Upper lobe of left lung (tissue), 6 donors: ENCODE measurements around the gene PRR23C. TPM values are rescaled to one million over a fixed set of nuclear protein-coding genes. Genes with fewer than 3 reads are reported as not detected.
A peak's percentile ranks its signal among the peaks of the same experiment; 100 is the strongest.

Experiments used
- ATAC-seq, 2 donors: fragments of 200-7000 bp; cut with Tn5 transposase; one replicate each; pipeline ENCODE4 v1.9.1; 2022; ENCODE audit warnings: mild to moderate bottlenecking in 2 of 2, moderate library complexity in 2 of 2; ENCODE audit not compliant: low FRiP score in 2 of 2
- DNase-seq, 2 donors: peaks; one replicate each; pipeline ENCODE4 v3.0.0-alpha.2; 2019 to 2020
- H3K27ac ChIP-seq, 4 donors: fragments of 200-600 bp; sonication (generic); one replicate each; pipeline ENCODE4 v1.5.1; 2016 to 2019
- H3K27me3 ChIP-seq, 4 donors: fragments of 200-600 bp; sonication (generic); one replicate each; pipeline ENCODE4 v1.5.1; 2017 to 2019
- H3K36me3 ChIP-seq, 4 donors: fragments of 200-600 bp; sonication (generic); one replicate each; pipeline ENCODE4 v1.5.1; 2016 to 2019
- H3K4me1 ChIP-seq, 4 donors: fragments of 200-600 bp; sonication (generic); one replicate each; pipeline ENCODE4 v1.5.1; 2018 to 2019
- H3K4me3 ChIP-seq, 4 donors: fragments of 200-600 bp; sonication (generic); one replicate each; pipeline ENCODE4 v1.5.1; 2017 to 2019; ENCODE audit warnings: mild to moderate bottlenecking in 2 of 4, moderate library complexity in 1 of 4
- H3K9me3 ChIP-seq, 4 donors: fragments of 200-600 bp; sonication (generic); one replicate each; pipeline ENCODE4 v1.5.1; 2018 to 2019
- EP300 ChIP-seq, 4 donors: sonication (generic); formaldehyde crosslinking; IDR thresholded peaks; one replicate each; pipeline ENCODE4 v1.5.1; 2017; ENCODE audit warnings: antibody characterized with exemption in 4 of 4, control low read depth in 2 of 4
- POLR2A ChIP-seq, 4 donors: fragments of 450-650 bp; IDR thresholded peaks; one replicate each; pipeline ENCODE4 v1.5.1; 2016 to 2017; ENCODE audit warnings: antibody characterized with exemption in 4 of 4, mild to moderate bottlenecking in 2 of 4
- POLR2AphosphoS5 ChIP-seq, 2 donors: sonication (generic); formaldehyde crosslinking; IDR thresholded peaks; one replicate each; pipeline ENCODE4 v1.5.1; 2017; ENCODE audit warnings: antibody characterized with exemption in 2 of 2
- WGBS, 2 donors: methylation state at CpG; one replicate each; pipeline ENCODE4 v1.1.5; 2017 to 2018; 5-methylcytosine and 5-hydroxymethylcytosine counted together
- total RNA-seq, 6 donors: library from RNA; depleted of rRNA in 4 of 6; stranded (reverse); fragments of >200 nt in 4 of 6; gene quantifications; one replicate each; pipeline versions ENCODE4 v1.1.0 to v1.2.1, GENCODE V29; 2016 to 2021
- TF ChIP-seq, protein P1 (sequence below), 6 experiments: fragments of 450-650 bp in 4 of 6; fragments of 200-600 bp in 2 of 6; sonication (generic) in 2 of 6; IDR thresholded peaks; one replicate each; pipeline ENCODE4 v1.5.1; 2016 to 2019; ENCODE audit warnings: antibody characterized with exemption in 6 of 6
- donor health status: DM: no; HTN: no; CAD: no; lungs with moderate emphysema.
- donor health status: DM: no; HTN: yes; CAD: no; lungs with severe emphysema.

Gene PRR23C
- total RNA-seq, 6 donors from 2014 or later = not detected

DNA sequence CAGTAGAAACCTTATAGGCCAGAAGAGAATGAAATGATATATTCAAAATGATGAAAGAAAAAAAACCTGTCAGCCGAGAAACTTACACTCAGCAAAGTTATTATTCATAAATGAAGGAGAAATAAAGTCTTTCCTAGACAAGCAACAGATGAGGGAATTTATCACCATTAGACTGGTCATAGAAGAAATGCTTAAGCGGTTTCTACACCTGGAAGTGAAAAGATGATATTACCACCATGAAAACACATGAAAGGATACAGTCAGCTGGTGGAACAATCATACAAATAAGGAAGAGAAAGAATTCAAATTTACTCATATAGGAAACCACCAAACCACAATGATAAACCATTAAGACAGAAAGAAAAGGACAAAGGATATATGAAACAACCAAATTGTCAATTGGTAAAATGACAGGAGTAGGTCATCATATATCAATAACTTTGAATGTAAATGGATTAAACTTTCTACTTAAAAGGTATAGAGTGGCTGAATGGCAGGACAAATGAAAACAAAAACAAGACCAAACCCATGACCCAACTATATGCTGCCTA is 29.9 kb upstream of the PRR23C start:
- Histone ChIP-seq H3K27ac (no peak overlapping the region), H3K4me1 (no peaks in the 10 kb centered on the region), H3K27me3 (no peaks in the 10 kb centered on the region), H3K4me3 (no peak overlapping the region), H3K9me3 (peaks cover 7 to 12% (median 11%) of the 10 kb centered on the region in 4 donors), H3K36me3 (no peaks in the 10 kb centered on the region)
- TF ChIP-seq, protein P1, sequence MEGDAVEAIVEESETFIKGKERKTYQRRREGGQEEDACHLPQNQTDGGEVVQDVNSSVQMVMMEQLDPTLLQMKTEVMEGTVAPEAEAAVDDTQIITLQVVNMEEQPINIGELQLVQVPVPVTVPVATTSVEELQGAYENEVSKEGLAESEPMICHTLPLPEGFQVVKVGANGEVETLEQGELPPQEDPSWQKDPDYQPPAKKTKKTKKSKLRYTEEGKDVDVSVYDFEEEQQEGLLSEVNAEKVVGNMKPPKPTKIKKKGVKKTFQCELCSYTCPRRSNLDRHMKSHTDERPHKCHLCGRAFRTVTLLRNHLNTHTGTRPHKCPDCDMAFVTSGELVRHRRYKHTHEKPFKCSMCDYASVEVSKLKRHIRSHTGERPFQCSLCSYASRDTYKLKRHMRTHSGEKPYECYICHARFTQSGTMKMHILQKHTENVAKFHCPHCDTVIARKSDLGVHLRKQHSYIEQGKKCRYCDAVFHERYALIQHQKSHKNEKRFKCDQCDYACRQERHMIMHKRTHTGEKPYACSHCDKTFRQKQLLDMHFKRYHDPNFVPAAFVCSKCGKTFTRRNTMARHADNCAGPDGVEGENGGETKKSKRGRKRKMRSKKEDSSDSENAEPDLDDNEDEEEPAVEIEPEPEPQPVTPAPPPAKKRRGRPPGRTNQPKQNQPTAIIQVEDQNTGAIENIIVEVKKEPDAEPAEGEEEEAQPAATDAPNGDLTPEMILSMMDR (IDR thresholded peaks at IDR 0.05) = no peak
- no peak for TF ChIP-seq POLR2AphosphoS5 (IDR thresholded peaks at IDR 0.05)
- no peak for TF ChIP-seq EP300 (IDR thresholded peaks at IDR 0.05)
- TF ChIP-seq POLR2A (IDR thresholded peaks at IDR 0.05) = no peak
- no peak for DNase-seq
- 80 to 89% methylated on average over 2 of the region's 2 CpGs for WGBS, 2 donors
- ATAC-seq = no peak

DNA sequence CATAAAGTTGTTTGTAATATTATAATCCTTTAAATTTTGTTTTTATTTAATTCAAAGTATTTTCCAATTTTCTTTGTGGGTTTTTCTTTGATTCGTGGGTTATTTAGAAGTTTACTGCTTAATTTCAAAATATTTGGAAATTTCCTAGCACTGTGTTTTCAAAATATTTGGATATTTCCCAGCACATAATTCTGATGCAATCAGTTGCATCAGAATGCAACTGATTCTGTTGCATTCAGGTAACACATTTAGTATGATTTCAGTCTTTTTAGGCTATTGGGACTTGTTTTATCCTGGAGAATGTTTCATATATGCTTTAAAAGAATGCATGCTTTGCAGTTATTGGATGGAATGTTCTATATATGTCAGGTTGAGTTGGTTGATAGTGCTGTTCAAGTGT is 18.2 kb upstream of the PRR23C start:
- Histone ChIP-seq H3K4me3 (no peak overlapping the region), H3K36me3 (no peaks in the 10 kb centered on the region), H3K27ac (no peak overlapping the region), H3K9me3 (no peaks in the 10 kb centered on the region), H3K4me1 (no peaks in the 10 kb centered on the region), H3K27me3 (no peaks in the 10 kb centered on the region)
- DNase-seq (no peak), ATAC-seq (no peak)
- TF ChIP-seq EP300 (IDR thresholded peaks at IDR 0.05) = no peak
- TF ChIP-seq POLR2AphosphoS5 (IDR thresholded peaks at IDR 0.05) = no peak
- TF ChIP-seq, protein P1 (IDR thresholded peaks at IDR 0.05) = no peak
- no peak for TF ChIP-seq POLR2A (IDR thresholded peaks at IDR 0.05)
- 17 to 19% methylated on average over 1 of the region's 1 CpG for WGBS, 2 donors

DNA sequence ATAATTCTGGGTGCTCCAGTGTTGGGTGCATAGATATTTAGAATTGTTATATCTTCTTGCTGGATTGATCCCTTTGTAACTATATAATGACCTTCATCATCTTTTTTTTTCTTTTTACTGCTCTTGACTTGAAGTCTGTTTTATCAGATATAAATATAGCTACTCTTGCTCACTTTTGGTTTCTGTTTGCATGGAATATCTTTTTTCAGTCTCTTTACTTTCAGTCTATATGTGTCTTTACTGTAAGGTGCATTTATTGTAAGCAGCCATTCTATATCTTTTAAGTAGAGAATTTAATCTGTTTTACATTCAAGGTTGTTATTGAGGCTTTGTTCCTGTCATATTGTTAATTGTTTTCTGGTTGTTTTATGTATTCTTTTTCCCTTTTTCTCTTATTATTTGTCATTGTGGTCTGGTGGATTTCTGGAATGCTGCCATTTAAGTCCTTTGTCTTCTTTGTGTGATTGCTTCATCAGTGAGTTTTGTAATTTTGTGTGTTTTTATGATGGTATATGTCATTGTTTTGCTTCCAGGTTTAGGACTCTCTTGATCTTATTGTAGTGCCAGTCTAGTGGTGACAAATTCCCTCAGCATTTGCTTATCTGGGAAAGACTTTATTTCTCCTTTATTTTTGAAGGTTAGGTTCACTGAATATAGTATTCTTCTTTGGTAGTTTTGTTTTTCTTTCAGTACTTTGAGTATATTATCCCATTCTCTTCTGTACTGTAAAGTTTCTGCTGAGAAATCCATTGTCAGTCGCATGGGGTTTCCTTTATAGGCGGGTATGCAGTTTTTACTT is 8.3 kb upstream of the PRR23C start:
- ATAC-seq (no peak), DNase-seq (no peak)
- 56 to 77% methylated on average over 2 of the region's 2 CpGs for WGBS, 2 donors
- Histone ChIP-seq H3K27me3 (no peaks in the 10 kb centered on the region), H3K36me3 (no peaks in the 10 kb centered on the region), H3K9me3 (peaks cover 0 to 12% (median 5%) of the 10 kb centered on the region in 4 donors), H3K4me3 (no peak overlapping the region), H3K4me1 (no peaks in the 10 kb centered on the region), H3K27ac (no peak overlapping the region)
- TF ChIP-seq, protein P1 (IDR thresholded peaks at IDR 0.05) = no peak
- no peak for TF ChIP-seq POLR2A (IDR thresholded peaks at IDR 0.05)
- TF ChIP-seq EP300 (IDR thresholded peaks at IDR 0.05) = no peak
- no peak for TF ChIP-seq POLR2AphosphoS5 (IDR thresholded peaks at IDR 0.05)

DNA sequence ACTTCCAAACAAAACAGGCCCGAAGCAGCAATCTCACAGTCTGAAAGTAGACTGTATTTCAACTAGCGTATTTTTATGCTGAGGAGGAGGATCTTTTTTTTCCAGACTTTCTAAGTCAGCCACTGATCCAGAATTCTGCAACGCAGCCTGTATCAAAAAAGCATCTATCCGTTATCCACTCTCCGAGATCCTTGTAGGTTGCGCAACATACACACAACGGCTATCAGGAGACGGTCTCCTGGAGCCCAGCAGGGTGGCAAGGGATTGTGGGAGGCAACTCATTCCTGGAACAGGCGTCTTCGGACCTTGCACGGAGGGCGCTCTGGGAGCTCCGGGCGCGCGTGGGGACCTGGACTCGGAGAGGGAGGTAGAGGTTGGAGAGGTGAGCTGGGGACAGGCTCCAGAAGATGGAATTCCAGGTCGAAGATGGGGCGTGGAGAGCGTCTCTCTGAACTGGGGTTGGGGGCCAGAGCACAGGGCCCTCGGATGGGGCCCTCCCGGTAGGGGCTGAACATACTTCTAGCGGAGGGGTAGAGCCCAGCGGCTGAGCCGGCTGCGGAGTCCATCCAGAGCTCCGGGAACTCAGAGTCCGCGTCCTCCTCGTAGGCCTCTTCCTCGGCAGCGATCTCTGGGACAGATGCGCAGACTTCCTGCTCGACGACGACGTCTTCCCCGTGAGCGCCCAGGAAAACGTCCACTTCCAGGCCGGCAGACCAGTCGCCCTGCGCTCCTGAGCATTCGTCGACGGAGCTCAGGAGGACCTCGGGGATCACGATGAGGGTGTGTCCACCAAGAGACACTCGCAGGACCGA is 932 bp downstream of the PRR23C start:
- peak in 1 of 2 donors; percentile 23 for ATAC-seq
- WGBS, 2 donors = 76 to 79% methylated on average over 40 to 50 of the region's 50 CpGs

More for the DNA sequence above, 932 bp downstream of the PRR23C start:
- Histone ChIP-seq H3K4me1 (no peaks in the 10 kb centered on the region), H3K36me3 (no peaks in the 10 kb centered on the region), H3K27me3 (no peaks in the 10 kb centered on the region), H3K27ac (no peak overlapping the region), H3K4me3 (no peak overlapping the region), H3K9me3 (peaks cover 0 to 17% (median 8%) of the 10 kb centered on the region in 4 donors)
- peak in 1 of 2 donors; percentile 73 for DNase-seq
- TF ChIP-seq EP300 (IDR thresholded peaks at IDR 0.05) (no peak), POLR2A (IDR thresholded peaks at IDR 0.05) (no peak), POLR2AphosphoS5 (IDR thresholded peaks at IDR 0.05) (no peak)
- TF ChIP-seq, protein P1 (IDR thresholded peaks at IDR 0.05) = no peak
